Esophagus muscularis mucosa (tissue), 4 donors: ENCODE measurements around the gene PGP.

ENCODE experiments used
- EP300 ChIP-seq: sonication (generic); formaldehyde crosslinking; IDR thresholded peaks from one replicate; pipeline ENCODE4 v1.6.1; 2017; ENCODE audit warnings: antibody characterized with exemption
- POLR2A ChIP-seq: fragments of 450-650 bp; IDR thresholded peaks from one replicate; pipeline ENCODE4 v1.6.1; 2017; ENCODE audit warnings: antibody characterized with exemption, moderate library complexity, mild to moderate bottlenecking, low read depth
- POLR2AphosphoS5 ChIP-seq, 2 donors: sonication (generic); formaldehyde crosslinking; IDR thresholded peaks; one replicate each; pipeline ENCODE4 v1.6.1; 2017; ENCODE audit warnings: antibody characterized with exemption in 2 of 2
- TF ChIP-seq, protein P1 (sequence below), 3 experiments: fragments of 200-600 bp in 2 of 3; fragments of 450-650 bp in 1 of 3; sonication (generic) in 2 of 3; IDR thresholded peaks; one replicate each; pipeline ENCODE4 v1.5.1; 2017 to 2019; ENCODE audit warnings: antibody characterized with exemption in 3 of 3, mild to moderate bottlenecking in 2 of 3, moderate library complexity in 1 of 3

DNA sequence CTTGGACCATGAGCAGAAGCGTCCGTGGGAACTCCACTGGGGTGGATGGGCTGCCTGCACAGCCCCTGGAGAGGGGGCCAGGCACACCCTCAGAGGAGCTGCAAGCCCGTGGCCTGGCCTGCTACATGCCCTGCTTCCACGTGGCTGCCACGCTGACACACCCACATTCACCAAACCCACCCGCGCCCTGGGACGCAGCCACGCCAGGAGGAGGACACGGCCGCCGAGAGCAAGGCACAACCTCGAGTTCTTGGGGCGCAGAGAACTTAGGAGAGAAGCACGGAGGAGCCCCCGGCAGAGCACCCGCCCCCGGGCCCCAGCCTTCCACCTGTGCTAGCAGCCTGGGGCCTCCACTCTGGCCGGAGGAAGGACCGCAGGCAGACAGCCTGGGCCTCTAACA, 37.1 kb downstream of the PGP start:
- TF ChIP-seq, protein P1, sequence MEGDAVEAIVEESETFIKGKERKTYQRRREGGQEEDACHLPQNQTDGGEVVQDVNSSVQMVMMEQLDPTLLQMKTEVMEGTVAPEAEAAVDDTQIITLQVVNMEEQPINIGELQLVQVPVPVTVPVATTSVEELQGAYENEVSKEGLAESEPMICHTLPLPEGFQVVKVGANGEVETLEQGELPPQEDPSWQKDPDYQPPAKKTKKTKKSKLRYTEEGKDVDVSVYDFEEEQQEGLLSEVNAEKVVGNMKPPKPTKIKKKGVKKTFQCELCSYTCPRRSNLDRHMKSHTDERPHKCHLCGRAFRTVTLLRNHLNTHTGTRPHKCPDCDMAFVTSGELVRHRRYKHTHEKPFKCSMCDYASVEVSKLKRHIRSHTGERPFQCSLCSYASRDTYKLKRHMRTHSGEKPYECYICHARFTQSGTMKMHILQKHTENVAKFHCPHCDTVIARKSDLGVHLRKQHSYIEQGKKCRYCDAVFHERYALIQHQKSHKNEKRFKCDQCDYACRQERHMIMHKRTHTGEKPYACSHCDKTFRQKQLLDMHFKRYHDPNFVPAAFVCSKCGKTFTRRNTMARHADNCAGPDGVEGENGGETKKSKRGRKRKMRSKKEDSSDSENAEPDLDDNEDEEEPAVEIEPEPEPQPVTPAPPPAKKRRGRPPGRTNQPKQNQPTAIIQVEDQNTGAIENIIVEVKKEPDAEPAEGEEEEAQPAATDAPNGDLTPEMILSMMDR (IDR thresholded peaks at IDR 0.05) = no peak
- TF ChIP-seq POLR2A = no peak
- TF ChIP-seq EP300 = no peak
- TF ChIP-seq POLR2AphosphoS5 (IDR thresholded peaks at IDR 0.05) = no peak
